Measurements from ENCODE around the gene CEP70. TPM values are rescaled to one million over a fixed set of nuclear protein-coding genes. Genes with fewer than 3 reads are reported as not detected.

Gene CEP70
- total RNA-seq, 4 donors from 2014 or later, result 68.3 to 100 (median 71.9) TPM

DNA sequence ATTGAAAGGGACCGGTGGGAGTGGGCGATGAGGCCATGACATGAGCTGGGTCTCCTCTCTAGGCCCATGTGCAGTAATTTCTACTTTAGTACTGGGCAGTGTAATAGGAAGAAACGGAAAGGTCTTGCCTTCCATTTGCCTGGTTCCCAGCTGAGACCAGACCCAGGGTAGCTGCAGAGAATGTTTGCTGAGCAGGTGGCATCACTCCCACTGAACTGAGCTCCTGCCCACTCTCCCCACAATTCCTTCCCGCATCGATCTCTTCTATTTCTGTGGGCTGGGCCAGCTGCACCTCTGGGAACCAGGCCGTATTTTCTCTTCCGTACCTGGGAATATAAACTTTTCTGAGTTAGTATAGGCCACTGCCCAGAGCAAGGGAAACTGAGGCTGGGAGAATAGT lies 143.9 kb downstream of the CEP70 start:
- 94 to 96% methylated on average over 7 of the region's 7 CpGs for WGBS, 2 donors
- Histone ChIP-seq H3K36me3 (no peaks in the 10 kb centered on the region), H3K27me3 (no peaks in the 10 kb centered on the region), H3K4me3 (replicated peaks in 1 of 3) (no peak overlapping the region), H3K4me1 (no peaks in the 10 kb centered on the region), H3K9me3 (no peaks in the 10 kb centered on the region), H3K27ac (no peak overlapping the region)
- no peak for TF ChIP-seq POLR2A (IDR thresholded peaks at IDR 0.05)
- TF ChIP-seq, protein P1, sequence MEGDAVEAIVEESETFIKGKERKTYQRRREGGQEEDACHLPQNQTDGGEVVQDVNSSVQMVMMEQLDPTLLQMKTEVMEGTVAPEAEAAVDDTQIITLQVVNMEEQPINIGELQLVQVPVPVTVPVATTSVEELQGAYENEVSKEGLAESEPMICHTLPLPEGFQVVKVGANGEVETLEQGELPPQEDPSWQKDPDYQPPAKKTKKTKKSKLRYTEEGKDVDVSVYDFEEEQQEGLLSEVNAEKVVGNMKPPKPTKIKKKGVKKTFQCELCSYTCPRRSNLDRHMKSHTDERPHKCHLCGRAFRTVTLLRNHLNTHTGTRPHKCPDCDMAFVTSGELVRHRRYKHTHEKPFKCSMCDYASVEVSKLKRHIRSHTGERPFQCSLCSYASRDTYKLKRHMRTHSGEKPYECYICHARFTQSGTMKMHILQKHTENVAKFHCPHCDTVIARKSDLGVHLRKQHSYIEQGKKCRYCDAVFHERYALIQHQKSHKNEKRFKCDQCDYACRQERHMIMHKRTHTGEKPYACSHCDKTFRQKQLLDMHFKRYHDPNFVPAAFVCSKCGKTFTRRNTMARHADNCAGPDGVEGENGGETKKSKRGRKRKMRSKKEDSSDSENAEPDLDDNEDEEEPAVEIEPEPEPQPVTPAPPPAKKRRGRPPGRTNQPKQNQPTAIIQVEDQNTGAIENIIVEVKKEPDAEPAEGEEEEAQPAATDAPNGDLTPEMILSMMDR (IDR thresholded peaks at IDR 0.05), result no peak
- no peak for DNase-seq
- intact Hi-C loops (cut with DNase I), result no loop called here

DNA sequence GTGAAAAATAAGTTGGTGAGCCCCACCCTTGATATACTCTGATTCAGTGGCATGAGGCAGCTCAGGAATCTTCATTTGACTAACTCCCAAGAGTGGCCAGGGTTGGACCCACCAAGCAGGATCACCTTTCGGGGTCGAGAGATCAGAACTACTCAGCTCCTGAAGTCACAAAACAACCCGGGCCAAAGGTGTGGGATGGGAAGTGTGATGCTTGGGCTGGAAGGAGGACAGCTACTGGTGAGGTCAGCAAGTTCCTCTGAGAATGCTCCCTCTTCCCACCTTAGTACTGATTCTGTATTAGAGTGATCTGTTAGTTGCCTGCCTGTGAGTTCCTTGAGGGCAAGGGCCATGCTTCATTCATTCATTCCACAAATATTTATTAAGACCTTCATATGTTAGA lies 144.6 kb downstream of the CEP70 start:
- intact Hi-C loops (cut with DNase I), result no loop called here
- DNase-seq, result no peak
- WGBS, 2 donors, result 83 to 92% methylated on average over 3 of the region's 3 CpGs
- Histone ChIP-seq H3K27ac (no peak overlapping the region), H3K4me3 (replicated peaks in 1 of 3) (no peak overlapping the region), H3K27me3 (no peaks in the 10 kb centered on the region), H3K36me3 (no peaks in the 10 kb centered on the region), H3K4me1 (no peaks in the 10 kb centered on the region), H3K9me3 (no peaks in the 10 kb centered on the region)
- no peak for TF ChIP-seq POLR2A (IDR thresholded peaks at IDR 0.05)
- TF ChIP-seq, protein P1 (IDR thresholded peaks at IDR 0.05), result no peak

DNA sequence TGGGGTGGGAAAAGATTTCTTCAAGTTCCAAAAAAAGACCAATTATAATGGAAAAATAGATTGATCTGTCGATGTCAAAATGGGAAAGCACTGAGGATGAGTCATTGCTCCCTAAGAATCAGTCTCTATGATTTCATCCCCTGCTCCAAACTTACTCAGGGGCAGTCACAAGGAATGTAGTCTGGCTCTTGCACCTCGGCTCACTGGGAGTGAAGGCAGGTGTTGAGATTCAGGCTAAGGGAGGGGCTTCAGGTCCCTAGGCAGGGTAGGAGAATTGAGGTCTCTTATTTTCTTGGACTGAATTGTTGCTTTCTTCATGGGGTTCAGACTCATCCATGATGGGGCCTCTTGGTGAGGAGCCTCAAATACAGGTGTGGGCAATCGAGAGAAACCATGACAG lies 145.4 kb downstream of the CEP70 start:
- no peak for TF ChIP-seq POLR2A (IDR thresholded peaks at IDR 0.05)
- TF ChIP-seq, protein P1 (IDR thresholded peaks at IDR 0.05), result no peak
- H3K36me3 ChIP-seq, result no peaks in the 10 kb centered on the region
- DNase-seq, result no peak
- no peaks in the 10 kb centered on the region for H3K9me3 ChIP-seq
- H3K4me3 ChIP-seq (replicated peaks in 1 of 3), result no peak overlapping the region
- intact Hi-C loops (cut with DNase I), result no loop called here
- no peak overlapping the region for H3K27ac ChIP-seq
- H3K27me3 ChIP-seq, result no peaks in the 10 kb centered on the region
- H3K4me1 ChIP-seq, result no peaks in the 10 kb centered on the region
- 82 to 85% methylated on average over 3 of the region's 3 CpGs for WGBS, 2 donors

DNA sequence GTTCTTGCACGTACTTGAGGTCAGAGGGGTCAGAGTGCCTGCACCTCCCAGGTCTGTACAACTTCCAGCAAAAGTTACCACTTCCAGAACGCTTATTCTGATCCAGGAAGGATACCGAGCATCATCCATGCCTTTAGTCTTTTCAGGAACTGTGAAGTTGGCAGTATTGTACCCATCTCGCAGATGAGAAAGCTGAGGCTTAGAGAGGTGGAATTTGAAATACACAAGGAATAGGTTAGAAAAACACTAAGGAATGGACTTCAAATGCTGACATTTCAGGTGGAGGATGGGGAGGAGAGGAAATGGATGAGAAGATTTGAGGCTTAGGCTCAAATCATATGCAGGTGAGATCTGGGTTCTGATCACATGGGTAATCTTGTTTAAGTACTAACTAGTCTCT lies 148.4 kb downstream of the CEP70 start:
- intact Hi-C loops (cut with DNase I), result no loop called here
- no peak for TF ChIP-seq POLR2A (IDR thresholded peaks at IDR 0.05)
- TF ChIP-seq, protein P1 (IDR thresholded peaks at IDR 0.05), result no peak
- DNase-seq, result no peak
- no peak overlapping the region for H3K27ac ChIP-seq
- H3K4me1 ChIP-seq, result peaks cover 11 to 26% of the 10 kb centered on the region in 2 donors
- H3K27me3 ChIP-seq, result no peaks in the 10 kb centered on the region
- no peaks in the 10 kb centered on the region for H3K9me3 ChIP-seq
- no peak overlapping the region for H3K4me3 ChIP-seq (replicated peaks in 1 of 3)
- 84 to 91% methylated on average over 4 of the region's 4 CpGs for WGBS, 2 donors
- no peaks in the 10 kb centered on the region for H3K36me3 ChIP-seq

DNA sequence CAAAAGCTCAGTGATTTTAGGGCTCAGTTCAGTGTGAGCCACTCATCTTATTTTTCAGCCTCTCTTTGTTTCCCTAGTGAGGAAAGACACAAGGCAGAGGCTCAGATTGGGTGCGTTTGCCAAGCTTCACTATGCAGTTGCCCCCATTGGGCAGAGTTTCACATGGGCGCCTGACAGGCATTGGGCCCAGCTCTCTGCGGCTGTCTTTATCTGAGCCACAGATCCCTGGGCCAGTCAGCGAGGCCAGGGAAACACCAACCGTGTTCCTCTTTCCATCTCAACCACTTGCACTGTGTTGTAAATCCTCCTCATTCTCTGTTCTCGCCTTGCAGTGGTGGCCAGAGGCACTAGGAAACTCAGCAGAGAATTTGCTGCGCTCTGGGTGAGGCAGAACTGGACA lies 148.8 kb downstream of the CEP70 start:
- no peak for TF ChIP-seq POLR2A (IDR thresholded peaks at IDR 0.05)
- TF ChIP-seq, protein P1 (IDR thresholded peaks at IDR 0.05), result no peak
- H3K4me3 ChIP-seq (replicated peaks in 1 of 3), result no peak overlapping the region
- no peak overlapping the region for H3K27ac ChIP-seq
- H3K36me3 ChIP-seq, result no peaks in the 10 kb centered on the region
- H3K9me3 ChIP-seq, result no peaks in the 10 kb centered on the region
- DNase-seq, result no peak
- H3K27me3 ChIP-seq, result no peaks in the 10 kb centered on the region
- peaks cover 14 to 30% of the 10 kb centered on the region in 2 donors for H3K4me1 ChIP-seq
- intact Hi-C loops (cut with DNase I), result no loop called here
- 85 to 92% methylated on average over 7 of the region's 7 CpGs for WGBS, 2 donors

Other genes starting within 250 kb of the CEP70 start
- gene MRAS, start 245.7 kb downstream of the CEP70 start, total RNA-seq, result 10 to 100 TPM; 55.8 to 92.4 (median 69.6) TPM
- gene ESYT3, start 159.6 kb downstream of the CEP70 start, total RNA-seq, result 10 to 100 TPM; 19.9 to 82.8 (median 22.7) TPM
- gene FAIM, start 14.5 kb upstream of the CEP70 start, total RNA-seq, result 10 to 100 TPM; 12.6 to 26.6 (median 20.4) TPM
- gene PIK3CB, start 240.7 kb upstream of the CEP70 start, total RNA-seq, result 10 to 100 TPM; 60.2 to 90.0 (median 78.5) TPM

Measured in thyroid gland (tissue), 4 donors.